HEK293T (cell line): Measurements from ENCODE around the gene TCP11L2.

Experiments
- BHLHE40 ChIP-seq: fragments of 450-650 bp; IDR thresholded peaks from 2 replicates; pipeline ENCODE4 v1.6.1; 2016; ENCODE audit warnings: mild to moderate bottlenecking, moderate library complexity, borderline replicate concordance
- ELF4 ChIP-seq: fragments of 450-650 bp; IDR thresholded peaks from 2 replicates; pipeline ENCODE4 v1.6.1; 2017; ENCODE audit warnings: antibody characterized with exemption
- FOXK2 ChIP-seq: fragments of 450-650 bp; IDR thresholded peaks from 2 replicates; pipeline ENCODE4 v1.6.1; 2016; ENCODE audit warnings: mild to moderate bottlenecking
- LEF1 ChIP-seq: fragments of 450-650 bp; IDR thresholded peaks from 2 replicates; pipeline ENCODE4 v1.6.1; 2017; ENCODE audit warnings: mild to moderate bottlenecking, borderline replicate concordance
- NFRKB ChIP-seq: fragments of 450-650 bp; IDR thresholded peaks from 2 replicates; pipeline ENCODE4 v1.6.1; 2016; ENCODE audit warnings: mild to moderate bottlenecking, moderate library complexity
- SP1 ChIP-seq: fragments of 450-650 bp; IDR thresholded peaks from 2 replicates; pipeline ENCODE4 v1.6.1; 2017
- SUZ12 ChIP-seq: fragments of 450-650 bp; IDR thresholded peaks from 2 replicates; pipeline ENCODE4 v1.6.1; 2016; ENCODE audit warnings: mild to moderate bottlenecking
- TARDBP ChIP-seq: fragments of 450-650 bp; IDR thresholded peaks from 2 replicates; pipeline ENCODE4 v1.6.1; 2016
- TF ChIP-seq, protein P1 (sequence below): fragments of 450-650 bp; IDR thresholded peaks from 2 replicates; pipeline ENCODE4 v1.6.1; 2016

DNA sequence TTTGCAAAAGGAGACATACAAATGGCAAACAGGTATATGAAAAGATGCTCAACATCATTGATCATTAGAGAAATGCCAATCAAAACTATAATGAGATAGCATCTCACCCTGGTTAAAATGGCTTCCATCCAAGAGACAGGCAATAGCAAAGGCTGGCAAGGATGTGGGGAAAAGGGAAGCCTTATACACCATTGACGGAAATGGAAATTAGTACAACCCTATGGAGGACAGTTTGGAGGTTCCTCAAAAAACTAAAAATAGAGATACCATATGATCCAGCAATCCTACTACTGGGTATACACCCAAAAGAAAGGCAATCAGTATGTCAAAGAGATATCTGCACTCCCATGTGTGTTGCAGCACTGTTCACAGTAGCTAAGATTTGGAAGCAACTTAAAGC, 37.4 kb upstream of the TCP11L2 start:
- TF ChIP-seq, protein P1, sequence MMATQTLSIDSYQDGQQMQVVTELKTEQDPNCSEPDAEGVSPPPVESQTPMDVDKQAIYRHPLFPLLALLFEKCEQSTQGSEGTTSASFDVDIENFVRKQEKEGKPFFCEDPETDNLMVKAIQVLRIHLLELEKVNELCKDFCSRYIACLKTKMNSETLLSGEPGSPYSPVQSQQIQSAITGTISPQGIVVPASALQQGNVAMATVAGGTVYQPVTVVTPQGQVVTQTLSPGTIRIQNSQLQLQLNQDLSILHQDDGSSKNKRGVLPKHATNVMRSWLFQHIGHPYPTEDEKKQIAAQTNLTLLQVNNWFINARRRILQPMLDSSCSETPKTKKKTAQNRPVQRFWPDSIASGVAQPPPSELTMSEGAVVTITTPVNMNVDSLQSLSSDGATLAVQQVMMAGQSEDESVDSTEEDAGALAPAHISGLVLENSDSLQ = no peak
- TF ChIP-seq SP1 (no peak), FOXK2 (no peak), SUZ12 (no peak), NFRKB (no peak), ELF4 (no peak), LEF1 (no peak), TARDBP (no peak), BHLHE40 (no peak)
